ENCODE data around the gene REL.
"Not testable (repeated sequence)": the region's sequence is repeated elsewhere in the genome, so short reads cannot be mapped to it uniquely, and the experiment has no call there.

REL gene

GRCh38 chr2:60867848-60868247 is 13.5 kb upstream of the REL start:
- DNase-seq (ENCODE audit: low read depth): no peak

GRCh38 chr2:60868589-60869273 is 12.6 kb upstream of the REL start:
- DNase-seq (ENCODE audit: low read depth): no peak

GRCh38 chr2:60872510-60872928 is 8.9 kb upstream of the REL start:
- no peak for DNase-seq (ENCODE audit: low read depth)

- no peak for DNase-seq (ENCODE audit: low read depth)
Observed at GRCh38 chr2:60873381-60873780, 8.0 kb upstream of the REL start.

- no peak for DNase-seq (ENCODE audit: low read depth)
Observed at GRCh38 chr2:60875520-60875919, 5.9 kb upstream of the REL start.

GRCh38 chr2:60880643-60881046 is 729 bp upstream of the REL start:
- DNase-seq (ENCODE audit: low read depth): no peak

- no peak for DNase-seq (ENCODE audit: low read depth)
Observed at GRCh38 chr2:60882971-60883753, 1.8 kb downstream of the REL start.

GRCh38 chr2:60883896-60884295 is 2.5 kb downstream of the REL start:
- no peak for DNase-seq (ENCODE audit: low read depth)

- no peak for DNase-seq (ENCODE audit: low read depth)
Observed at GRCh38 chr2:60884800-60885199, 3.4 kb downstream of the REL start.

GRCh38 chr2:60885683-60886082 is 4.3 kb downstream of the REL start:
- no peak for DNase-seq (ENCODE audit: low read depth)

GRCh38 chr2:60886991-60887390 is 5.6 kb downstream of the REL start:
- DNase-seq (ENCODE audit: low read depth): no peak

- no peak for DNase-seq (ENCODE audit: low read depth)
Observed at GRCh38 chr2:60888853-60889252, 7.5 kb downstream of the REL start.

- not testable (repeated sequence) for DNase-seq (ENCODE audit: low read depth)
Observed at GRCh38 chr2:60889581-60890392, 8.4 kb downstream of the REL start.

- no peak for DNase-seq (ENCODE audit: low read depth)
Observed at GRCh38 chr2:60890393-60890707, 9.0 kb downstream of the REL start.

- DNase-seq (ENCODE audit: low read depth): no peak
Observed at GRCh38 chr2:60891180-60891579, 9.8 kb downstream of the REL start.

- no peak for DNase-seq (ENCODE audit: low read depth)
Observed at GRCh38 chr2:60898567-60898966, 17.2 kb downstream of the REL start.

- peak; percentile 70 for DNase-seq (ENCODE audit: low read depth)
Observed at GRCh38 chr2:60899230-60899891, 18.0 kb downstream of the REL start.

- no peak for DNase-seq (ENCODE audit: low read depth)
Observed at GRCh38 chr2:60899892-60900249, 18.5 kb downstream of the REL start.

- not testable (repeated sequence) for DNase-seq (ENCODE audit: low read depth)
Observed at GRCh38 chr2:60901296-60901695, 19.9 kb downstream of the REL start.

- not testable (repeated sequence) for DNase-seq (ENCODE audit: low read depth)
Observed at GRCh38 chr2:60905867-60906266, 24.5 kb downstream of the REL start.

- no peak for DNase-seq (ENCODE audit: low read depth)
Observed at GRCh38 chr2:60906395-60906794, 25.0 kb downstream of the REL start.

- no peak for DNase-seq (ENCODE audit: low read depth)
Observed at GRCh38 chr2:60907329-60907728, 26.0 kb downstream of the REL start.

Data from stimulated activated CD4-positive, alpha-beta T cell treated with anti-CD3 and anti-CD28 coated beads, Interleukin-2, amount 100 ng/mL, for 4 hours (primary cell).